NCI-H526 (cell line): ENCODE data around the gene RPTOR.
"Not testable (repeated sequence)": the region's sequence is repeated elsewhere in the genome, so short reads cannot be mapped to it uniquely, and the experiment has no call there.

Experiments used
- DNase-seq, 2 experiments: peaks; one replicate each; lab custom pipeline; 2025; lab: John Stamatoyannopoulos, UW

Gene RPTOR

DNA sequence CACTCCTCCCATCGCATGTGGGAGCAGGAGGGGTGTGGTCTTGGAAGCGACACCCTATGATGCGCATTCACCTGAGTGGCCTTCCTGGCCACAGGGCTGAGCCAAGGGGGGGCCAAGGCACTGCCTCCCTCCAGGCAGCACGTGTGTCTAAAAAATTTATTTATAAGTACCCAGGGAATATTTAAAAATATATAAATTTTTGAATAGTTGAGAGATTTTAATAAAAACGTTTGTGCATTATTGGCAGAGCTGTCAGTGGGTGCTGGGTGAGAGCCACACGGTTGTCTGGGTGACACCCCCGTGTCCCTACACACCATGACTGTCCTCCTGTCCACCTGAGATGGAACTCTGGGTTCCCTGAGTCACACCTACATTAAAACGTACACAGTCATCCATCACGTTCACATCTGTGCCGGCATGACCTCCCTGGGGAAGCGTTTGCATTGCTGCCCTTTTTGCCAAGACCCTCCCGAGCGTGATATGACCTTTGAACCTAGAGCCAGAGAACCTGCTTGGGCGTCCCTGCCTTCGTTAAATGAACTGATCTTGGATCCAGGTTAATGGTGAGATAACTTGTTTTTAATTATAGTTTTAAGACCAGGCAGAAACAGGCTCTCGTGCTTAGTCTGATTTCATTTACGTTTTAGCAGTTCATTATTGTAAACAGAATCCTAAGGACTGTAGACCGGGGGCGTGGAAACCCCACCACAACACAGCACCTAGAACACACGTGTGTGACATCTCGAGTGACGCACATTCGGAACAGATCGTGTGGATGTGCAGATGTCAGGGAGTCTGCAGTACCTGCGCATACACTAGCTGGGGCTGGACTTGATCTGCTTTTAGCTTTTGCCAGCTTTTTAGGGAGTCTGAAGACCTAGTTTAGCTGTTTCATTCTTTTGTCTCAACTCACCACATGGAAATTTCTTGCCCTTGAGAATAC, 254.2 kb downstream of the RPTOR start:
- no peak for DNase-seq

DNA sequence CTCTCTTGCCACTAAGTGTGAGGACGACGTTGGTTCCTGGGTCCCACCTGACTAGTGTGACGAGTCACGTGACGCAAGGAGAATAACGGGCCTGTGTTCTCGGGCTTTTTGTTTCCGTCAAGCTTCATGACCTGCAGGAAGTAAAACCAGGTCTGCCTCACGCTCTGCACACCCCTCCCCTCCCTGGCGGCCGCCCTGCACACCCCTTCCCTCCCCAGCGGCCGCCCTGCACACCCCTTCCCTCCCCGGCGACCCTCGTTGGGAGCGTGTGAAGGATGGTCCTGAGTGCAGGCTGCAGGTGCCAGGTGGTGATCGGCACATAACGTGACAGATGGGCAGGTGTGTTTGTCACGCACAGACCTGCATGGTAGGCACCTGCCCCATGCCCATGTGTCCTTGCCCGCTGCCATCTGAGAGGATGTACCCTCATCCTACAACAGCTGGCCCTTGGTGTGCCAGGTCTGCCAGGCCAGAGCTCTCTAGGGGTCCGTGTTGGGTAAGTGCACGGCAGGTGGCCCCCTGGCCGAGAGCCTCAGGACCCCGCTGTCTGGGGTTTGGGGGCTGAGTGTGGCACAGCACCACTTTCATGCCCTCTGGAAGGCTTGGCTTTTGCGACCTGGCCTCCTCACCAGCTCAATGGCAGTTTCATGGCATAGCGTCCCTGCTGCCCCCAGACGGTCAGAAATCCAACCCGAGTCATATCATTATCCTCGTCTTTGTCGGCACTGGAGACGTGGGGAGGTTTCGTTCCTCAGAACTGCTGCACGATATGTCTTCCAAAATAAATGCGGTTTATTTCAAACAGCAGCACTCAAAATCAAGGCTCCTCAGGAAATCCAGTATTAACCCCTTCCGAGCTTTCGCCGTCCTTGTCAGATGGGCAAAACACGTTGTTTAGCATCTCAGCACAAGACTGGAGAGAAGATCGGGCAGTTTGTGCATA, 255.2 kb downstream of the RPTOR start:
- DNase-seq, result no peak

DNA sequence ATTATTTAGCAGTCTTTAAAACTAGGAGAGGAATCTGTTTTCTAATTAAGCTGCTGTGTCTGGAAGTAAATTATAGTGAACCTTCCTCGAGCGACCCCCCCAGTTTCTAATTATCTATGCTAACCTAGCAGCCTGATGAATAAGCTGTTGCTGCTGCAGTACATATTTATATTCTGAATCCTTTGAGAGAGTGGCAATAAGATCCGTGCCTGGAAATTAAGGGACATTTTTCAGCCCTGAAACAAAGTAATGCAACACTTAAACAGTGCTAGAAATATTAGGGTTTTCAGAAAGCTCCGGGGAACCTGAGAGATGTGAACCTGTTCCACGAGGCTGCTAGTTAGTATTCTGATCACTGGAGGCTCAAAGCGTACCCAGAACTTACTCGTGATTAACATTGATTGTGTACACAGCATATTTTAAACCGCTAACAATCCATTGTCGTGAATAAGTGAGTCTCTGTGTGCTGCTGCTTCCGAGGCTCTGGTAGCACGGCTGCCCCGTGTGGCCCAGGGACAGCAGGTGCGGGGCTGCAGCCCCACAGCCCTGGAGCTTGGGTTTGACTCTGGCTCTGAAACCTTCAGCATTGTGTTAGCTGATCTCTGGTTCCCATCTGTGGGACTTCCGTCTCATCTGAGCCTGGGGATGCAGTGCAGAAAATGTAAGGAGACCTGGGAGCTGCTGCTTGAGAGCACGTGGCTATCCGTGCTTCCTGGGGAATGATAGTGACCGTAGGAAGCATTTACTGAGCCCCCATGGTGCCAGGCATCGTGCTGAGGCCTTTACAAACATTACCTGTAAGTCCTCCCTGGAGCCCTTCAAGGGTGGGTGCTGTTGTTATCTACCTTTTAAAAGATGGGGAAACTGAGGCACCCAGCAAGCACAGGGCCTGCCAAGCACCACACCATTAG, 256.1 kb downstream of the RPTOR start:
- peak in 1 of 2 experiments; percentile 52 for DNase-seq

DNA sequence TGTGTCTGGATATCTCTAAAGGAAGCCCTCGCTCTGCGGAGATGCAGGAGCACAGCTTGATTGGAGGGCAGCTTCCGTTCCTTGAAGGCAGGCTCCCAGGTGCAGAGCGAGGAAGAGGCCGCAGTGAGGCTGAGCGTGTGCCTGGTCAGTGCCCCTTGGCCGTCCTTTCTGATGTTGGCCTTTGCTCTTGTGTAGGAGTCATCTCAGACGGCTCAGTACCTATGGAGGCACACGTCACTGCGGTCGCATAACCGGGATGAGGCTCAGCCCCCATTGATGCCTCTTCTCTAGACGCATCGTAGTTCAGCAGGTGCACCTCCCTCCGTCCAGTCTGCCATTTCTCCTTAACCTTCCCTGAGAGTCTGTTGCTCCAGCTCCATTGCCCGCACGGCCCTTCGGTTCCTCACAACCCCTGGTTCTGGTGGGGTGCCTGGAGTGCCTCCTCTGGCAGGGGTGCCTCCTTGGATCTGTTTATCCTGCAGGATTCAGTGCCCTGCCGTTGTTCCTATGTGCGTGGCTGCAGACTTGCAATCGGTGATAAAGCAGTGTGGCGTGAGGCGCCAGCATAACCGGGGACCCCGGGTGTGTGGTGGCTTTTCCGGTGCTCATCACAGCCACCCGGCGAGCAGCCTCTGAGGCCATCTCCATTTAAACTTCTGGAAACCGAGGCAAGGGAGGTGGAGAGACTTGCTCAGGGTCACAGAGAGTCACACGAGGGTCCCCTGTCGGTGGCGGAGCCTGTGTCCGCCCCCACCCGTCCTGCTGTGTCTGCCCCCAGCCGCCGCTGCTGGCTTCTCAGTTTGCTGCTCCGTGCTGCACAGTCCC, 258.2 kb downstream of the RPTOR start:
- no peak for DNase-seq

DNA sequence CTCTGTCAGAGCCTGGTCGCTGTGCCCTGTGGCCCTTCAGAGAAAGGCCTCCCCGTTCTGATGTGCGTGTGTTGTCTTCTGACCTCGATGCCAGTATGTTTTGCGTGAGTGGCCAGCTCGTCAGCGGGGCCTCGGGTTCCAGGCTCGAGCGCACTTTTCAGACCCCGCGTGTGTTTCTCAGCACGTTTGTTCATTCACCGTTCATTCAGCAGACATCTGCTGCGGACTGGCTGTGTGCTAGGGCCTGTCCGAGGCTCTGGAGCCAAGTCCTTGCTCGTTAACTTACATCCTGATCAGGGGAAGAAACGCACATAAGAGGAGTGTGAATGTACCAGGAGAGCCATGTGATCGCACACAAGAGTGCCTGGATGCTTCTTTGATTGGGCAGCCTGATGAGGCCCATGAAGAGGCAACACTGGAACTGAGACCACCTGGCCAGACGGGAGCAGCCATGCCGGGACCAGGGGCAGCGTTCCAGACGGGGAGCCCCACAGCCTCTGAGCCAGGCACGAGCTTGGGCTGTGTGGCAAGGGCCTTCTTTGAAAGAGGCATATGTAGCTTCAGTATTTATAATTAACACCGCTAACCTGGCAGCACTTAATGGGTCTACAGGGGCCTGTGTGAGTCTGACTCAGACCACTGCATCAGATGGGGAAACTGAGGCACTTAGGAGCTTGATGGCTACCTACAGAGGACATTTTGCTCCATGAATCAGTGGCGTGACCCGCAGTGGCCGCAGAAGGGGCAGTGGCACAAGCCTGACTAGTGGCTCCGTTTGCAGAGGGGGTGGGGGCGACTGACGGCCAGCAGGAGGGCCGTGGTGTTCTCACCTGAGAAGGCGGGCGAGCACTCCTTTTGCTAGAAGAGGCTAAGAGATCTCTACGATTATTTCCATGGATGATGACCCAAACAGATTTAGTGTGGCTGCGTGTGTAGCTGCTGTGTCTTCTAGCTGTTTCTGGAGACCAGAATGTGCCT, 259.1 kb downstream of the RPTOR start:
- no peak for DNase-seq

DNA sequence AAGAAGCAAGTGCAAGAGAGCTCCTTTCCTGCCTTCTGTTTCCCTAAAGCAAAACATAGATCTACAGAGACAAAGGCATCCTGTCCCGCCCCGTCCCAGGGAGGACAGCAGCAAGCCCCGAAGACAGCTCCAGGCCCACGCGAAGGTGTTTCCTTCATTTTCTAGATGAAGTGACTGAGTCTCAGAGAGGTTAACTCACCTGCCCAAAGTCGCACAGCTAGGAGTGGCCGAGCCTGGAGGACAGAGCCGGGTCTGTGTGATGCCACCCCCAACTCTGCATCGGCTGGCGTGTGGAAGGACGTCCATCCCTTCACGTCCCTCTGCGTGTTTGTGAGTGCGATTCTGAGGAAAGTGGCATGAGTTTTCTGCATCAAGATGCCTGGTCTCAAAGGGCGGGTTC, 259.8 kb downstream of the RPTOR start:
- DNase-seq, result no peak

DNA sequence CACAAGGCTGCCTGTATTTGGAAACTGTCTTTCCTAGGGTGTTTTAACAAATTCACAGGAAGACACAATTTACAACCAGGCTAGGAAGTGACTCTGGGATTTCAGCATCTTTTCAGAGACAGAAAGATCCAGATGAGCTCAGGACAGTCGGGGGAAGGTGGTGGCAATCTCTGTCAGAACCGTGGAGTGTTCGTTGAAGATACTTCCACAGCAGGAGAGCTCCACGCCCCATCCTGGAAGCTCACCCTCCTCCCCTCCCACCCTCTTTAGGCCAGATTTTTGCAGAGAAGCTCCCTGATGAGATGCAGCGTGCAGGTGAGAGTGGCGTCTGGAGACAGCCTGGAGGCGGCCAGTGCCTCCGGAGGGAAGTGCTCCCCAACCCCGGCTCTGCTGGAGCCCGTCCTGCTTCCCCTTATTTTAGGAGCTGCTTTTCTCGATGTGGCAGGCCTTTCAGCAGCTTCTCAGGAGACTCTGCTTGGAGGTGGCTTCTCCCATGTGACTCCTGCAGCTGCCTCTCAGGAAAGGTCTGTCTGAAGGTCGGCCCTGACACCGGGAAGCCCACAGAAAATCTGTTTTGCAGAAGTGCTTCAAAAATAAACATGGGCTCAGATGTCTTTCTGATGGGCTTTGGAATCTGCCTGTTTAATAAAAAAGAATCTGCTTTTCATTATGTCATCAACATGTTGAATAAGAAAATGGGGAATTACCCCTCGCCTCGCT, 260.6 kb downstream of the RPTOR start:
- no peak for DNase-seq

DNA sequence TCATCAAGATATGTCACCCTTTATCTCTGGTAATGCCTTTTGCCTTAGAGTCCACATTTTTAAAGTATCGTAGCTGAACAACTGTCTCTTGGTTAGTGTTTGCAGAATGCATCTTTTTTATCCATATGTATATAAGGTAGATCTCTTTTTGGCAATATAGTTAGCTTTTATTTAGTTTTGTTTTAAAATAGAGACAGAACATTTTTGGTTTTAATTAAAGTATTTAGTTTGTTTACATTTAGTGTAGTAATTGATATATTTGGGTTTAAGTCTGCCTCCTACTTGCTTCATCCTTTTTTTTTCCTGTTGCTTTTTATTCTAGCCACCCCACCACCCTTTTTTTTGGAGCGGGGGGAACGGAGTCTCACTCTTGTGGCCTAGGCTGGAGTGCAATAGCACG, 262.4 kb downstream of the RPTOR start:
- DNase-seq, result no peak

DNA sequence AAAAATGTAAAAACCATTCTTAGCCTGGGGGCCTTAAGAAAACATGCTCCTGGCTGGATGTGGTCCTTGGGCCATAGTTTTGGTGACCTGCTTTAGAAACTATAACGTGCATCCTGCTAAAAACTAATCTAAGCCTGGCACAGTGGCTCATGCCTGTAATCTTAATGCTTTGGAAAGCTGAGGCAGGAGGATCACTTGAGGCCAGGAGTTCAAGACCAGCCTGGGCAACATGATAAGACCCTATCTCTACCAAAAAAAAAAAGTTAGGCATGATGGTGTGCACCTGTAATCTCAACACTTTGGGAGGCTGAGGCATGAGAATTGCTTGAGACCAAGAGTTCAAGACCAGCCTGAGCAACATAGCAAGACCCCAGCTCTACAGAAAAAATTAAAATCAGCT, 263.2 kb downstream of the RPTOR start:
- DNase-seq, result no peak

DNA sequence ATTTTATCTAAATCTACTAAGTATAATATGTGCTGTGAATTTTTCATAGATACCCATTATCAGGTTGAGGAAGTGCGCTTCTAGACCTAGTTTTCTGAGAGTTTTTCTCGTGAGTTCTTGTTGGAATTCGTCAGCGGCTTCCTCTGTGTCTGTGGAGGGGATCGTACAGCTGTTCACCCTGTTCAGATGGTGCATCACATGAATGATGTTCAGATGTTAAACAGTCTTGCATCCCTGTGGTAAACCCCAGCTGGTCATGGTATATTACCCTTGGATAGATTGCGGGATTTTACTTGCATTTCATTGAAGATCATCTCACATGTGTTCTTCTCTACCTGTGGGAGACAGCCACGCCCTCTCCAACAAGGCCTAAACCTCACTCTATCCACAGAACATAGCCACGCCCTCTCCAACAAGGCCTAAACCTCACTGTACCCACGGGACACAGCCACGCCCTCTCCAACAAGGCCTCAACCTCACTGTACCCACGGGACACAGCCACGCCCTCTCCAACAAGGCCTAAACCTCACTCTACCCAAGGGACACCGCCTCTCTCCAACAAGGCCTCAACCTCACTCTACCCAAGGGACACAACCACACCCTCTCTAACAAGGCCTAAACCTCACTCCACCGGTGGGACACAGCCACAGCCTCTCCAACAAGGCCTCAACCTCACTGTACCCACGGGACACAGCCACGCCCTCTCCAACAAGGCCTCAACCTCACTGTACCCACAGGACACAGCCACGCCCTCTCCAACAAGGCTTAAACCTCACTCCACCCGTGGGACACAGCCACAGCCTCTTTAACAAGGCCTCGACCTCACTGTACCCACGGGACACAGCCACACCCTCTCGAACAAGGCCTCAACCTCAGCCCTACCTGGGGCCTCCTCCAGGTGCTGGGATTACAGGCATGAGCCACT, 266.8 kb downstream of the RPTOR start:
- no peak for DNase-seq

DNA sequence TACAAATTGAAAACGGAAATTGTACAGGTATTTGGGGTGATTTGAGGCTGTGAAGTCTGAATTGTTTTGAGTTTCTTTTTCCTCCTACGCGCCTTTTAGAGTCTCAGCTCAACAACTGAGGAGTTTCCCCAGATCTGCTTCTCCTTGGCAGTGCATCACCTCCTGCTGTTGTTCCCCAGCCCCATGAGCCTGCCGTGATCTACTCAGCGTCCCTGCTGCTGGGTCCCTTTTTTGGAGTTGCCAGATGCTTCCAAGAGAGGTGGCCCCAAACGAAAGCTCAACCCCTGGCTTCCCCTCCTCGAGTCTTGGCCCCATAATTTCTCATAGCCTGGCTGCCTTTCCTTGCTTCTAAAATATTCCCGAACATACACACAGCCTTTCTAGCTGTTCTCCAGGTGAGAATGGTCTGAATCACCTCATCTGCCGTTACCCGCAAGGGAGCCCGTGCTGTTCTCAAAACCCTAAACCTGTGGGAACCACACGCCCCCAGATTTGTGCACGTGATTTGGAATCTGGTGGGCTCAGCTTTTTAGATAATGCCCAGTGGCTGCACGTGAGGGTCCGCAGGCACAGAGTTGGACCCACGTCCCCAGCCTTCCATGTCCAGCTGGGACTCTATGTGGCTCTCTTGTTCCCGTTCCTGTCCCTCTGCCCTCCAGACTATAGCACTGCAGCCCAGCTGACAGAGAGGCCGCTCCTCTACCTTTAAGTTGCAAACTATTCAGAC, 267.9 kb downstream of the RPTOR start:
- DNase-seq, result no peak

DNA sequence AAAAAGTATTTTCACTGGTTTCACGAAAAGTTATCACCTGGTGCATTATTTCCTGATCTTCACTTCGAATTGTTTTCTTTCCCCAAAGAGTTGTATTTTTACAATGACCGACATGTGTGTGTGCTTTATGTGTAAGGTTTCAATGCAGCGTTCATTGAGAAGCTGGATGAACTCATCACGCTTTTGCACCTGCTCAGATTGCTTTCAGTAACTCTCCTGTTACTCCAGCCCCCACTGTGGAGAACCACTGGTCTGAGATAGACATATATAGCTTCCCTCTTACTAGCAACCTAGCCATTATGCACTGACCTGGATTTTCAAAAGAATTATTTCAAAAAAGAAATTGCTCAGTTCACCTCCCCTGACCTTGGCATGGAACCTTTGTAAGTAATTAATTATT, 268.7 kb downstream of the RPTOR start:
- DNase-seq, result no peak

DNA sequence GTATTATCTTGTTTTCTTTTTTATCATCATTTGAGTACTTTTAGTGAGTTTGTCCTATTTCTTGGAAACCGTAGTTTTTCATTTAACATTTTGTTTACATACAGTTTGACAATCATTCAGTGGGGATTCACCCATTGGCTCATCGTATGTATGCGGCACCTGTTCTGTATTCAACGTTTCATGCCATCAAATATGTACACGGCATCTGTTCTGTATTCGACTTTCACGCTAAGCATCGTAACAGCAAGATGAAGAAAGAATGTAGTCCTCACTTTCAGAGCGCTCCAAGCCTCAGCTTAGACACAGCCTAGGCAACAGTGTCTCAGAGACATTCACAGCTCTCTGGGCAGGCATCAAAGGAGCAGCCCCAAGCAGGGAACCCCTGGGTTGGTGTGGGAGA, 269.9 kb downstream of the RPTOR start:
- no peak for DNase-seq

DNA sequence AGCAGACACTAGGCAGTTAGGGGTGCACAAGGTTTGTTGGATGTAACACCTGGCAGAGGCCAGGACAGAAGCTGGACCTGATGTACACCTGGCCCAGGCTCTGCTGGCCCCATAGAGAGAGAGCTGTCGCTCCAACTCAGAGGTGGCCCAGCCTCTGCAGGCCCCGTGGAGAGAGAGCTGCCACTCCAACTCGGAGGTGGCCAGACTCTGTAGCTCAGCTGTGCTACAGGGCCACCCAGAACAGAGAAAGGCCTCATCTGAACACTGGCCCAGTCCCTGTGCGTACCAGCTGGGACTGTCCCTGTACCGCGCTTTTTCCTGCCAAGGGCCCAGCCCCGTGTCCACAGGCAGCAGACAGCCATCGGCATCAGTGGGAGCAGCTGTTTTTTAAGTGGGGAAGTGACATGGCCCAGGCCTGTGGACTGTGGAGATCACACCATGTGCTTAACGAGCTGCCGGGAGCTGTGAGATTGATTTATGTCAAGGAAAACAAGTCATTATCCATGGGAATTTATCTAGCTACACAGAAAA, 270.6 kb downstream of the RPTOR start:
- no peak for DNase-seq

DNA sequence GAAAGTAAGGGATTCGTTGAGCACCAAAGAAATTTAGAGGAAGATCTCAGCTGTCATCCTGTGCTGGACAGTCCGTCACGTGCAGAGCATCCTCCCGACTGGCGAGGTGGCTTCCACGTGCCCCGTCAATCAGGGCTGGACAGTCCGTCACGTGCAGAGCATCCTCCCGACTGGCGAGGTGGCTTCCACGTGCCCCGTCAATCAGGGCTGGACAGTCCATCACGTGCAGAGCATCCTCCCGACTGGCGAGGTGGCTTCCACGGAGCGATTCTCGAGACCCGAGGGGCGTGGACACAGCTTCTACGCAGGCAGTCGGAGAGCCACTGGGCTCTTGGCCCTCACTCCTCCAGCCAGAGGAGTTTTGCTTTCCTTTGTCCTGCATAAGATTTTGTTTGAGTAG, 271.1 kb downstream of the RPTOR start:
- not testable (repeated sequence) for DNase-seq

DNA sequence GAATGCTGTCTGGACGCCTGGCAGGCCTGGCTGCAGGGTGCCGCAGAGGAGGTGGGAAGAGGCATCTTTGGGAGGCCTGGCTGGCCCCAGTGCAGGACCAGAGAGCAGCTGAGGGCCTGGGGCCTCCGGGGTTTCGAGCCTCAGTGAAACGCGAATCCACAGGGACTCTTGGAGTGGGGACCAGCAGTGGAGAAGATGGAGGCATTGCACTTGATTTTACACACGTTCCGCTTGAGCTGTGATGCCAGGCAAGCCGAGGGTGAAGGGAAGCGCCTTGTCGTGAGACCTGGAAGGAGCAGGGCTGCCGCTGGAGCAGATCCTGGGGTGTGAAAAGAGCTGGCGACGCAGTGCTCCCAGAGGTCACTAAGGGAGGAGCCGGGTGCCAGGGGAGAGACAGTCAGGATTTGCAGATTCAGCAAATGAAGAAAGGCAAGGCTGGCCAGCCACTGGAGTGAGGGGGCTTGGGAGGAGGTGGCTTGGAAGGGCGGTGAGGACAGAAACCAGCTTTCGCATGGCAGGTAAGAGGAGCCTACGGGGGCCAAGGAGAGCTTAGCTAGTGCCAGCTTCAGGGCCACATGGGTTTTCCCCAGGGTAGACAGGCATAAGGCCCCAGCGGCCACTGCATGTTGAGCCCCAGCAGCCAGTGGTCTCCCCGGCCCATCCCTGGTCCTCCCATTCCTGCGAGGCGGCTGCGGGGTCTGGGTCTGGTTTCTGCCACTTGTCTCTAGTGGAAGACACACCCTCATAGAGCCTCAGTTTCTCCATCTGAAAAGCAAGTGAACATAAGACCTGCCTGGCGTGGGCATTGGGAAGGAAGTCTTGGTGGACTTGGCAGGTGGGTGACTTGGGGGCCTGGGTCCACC, 271.8 kb downstream of the RPTOR start:
- no peak for DNase-seq
